Neural crest cell (in vitro differentiated cells): Measurements from ENCODE around the gene KCNA10. TPM values are rescaled to one million over a fixed set of nuclear protein-coding genes. Genes with fewer than 3 reads are reported as not detected.

ENCODE experiments used
- DNase-seq: peaks from one replicate; pipeline ENCODE4 v3.0.0; 2021; ENCODE audit warnings: low read depth, mixed read lengths, low spot score
- H3K27ac Mint-ChIP-seq: one replicate; pipeline ENCODE4 v1.8.0; 2021; ENCODE audit warnings: mild to moderate bottlenecking, mixed read lengths; ENCODE audit not compliant: unreplicated experiment
- H3K27me3 Mint-ChIP-seq: 2 replicates; pipeline ENCODE4 v1.8.0; 2021; ENCODE audit warnings: low read depth, mild to moderate bottlenecking, mixed read lengths
- H3K36me3 Mint-ChIP-seq: 2 replicates; pipeline ENCODE4 v1.8.0; 2021; ENCODE audit warnings: low read depth, mild to moderate bottlenecking, mixed read lengths
- H3K4me1 Mint-ChIP-seq: 2 replicates; pipeline ENCODE4 v1.8.0; 2021; ENCODE audit warnings: mixed read lengths
- H3K4me3 Mint-ChIP-seq: one replicate; pipeline ENCODE4 v1.8.0; 2021; ENCODE audit warnings: mild to moderate bottlenecking, mixed read lengths
- H3K9me3 Mint-ChIP-seq: 2 replicates; pipeline ENCODE4 v1.8.0; 2021; ENCODE audit warnings: mixed read lengths
- total RNA-seq: library from RNA; stranded (reverse); gene quantifications from 2 replicates; pipeline ENCODE4 v1.2.1, GENCODE V29; 2021
- TF ChIP-seq, protein P1 (sequence below): fragments of 200-600 bp; sonication (generic); conservative IDR thresholded peaks from 2 replicates; pipeline ENCODE4 v1.5.0; 2021; ENCODE audit warnings: antibody characterized with exemption, mild to moderate bottlenecking

Gene KCNA10
- total RNA-seq, 1 donor from 2014 or later: not detected

DNA sequence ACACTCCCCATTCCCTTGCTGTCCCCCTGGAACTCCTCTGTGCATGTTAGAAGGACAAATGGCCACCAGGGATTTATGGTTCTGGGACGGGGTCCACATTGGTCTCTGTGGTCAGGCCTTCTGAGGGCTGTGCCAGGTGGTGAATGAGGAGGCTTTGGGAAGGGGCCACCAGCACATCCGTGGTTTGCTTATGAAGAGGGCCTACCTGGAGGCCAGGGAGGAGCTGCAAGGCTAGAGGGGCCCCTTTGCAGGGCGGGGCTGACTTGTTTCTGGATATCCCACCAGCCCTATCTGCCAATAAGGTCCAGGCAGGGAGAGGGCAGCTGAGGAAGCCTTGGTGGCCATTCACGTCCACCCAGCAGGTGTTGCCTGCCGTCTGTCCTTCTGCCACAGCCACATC is 24.9 kb downstream of the KCNA10 start:
- no peak for DNase-seq
- Mint-ChIP-seq H3K9me3 (no peaks in the 10 kb centered on the region), H3K4me3 (no peak overlapping the region), H3K27ac (no peak overlapping the region), H3K4me1 (peaks cover 21% of the 10 kb centered on the region), H3K36me3 (no peaks in the 10 kb centered on the region), H3K27me3 (no peaks in the 10 kb centered on the region)
- TF ChIP-seq, protein P1, sequence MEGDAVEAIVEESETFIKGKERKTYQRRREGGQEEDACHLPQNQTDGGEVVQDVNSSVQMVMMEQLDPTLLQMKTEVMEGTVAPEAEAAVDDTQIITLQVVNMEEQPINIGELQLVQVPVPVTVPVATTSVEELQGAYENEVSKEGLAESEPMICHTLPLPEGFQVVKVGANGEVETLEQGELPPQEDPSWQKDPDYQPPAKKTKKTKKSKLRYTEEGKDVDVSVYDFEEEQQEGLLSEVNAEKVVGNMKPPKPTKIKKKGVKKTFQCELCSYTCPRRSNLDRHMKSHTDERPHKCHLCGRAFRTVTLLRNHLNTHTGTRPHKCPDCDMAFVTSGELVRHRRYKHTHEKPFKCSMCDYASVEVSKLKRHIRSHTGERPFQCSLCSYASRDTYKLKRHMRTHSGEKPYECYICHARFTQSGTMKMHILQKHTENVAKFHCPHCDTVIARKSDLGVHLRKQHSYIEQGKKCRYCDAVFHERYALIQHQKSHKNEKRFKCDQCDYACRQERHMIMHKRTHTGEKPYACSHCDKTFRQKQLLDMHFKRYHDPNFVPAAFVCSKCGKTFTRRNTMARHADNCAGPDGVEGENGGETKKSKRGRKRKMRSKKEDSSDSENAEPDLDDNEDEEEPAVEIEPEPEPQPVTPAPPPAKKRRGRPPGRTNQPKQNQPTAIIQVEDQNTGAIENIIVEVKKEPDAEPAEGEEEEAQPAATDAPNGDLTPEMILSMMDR: no peak

DNA sequence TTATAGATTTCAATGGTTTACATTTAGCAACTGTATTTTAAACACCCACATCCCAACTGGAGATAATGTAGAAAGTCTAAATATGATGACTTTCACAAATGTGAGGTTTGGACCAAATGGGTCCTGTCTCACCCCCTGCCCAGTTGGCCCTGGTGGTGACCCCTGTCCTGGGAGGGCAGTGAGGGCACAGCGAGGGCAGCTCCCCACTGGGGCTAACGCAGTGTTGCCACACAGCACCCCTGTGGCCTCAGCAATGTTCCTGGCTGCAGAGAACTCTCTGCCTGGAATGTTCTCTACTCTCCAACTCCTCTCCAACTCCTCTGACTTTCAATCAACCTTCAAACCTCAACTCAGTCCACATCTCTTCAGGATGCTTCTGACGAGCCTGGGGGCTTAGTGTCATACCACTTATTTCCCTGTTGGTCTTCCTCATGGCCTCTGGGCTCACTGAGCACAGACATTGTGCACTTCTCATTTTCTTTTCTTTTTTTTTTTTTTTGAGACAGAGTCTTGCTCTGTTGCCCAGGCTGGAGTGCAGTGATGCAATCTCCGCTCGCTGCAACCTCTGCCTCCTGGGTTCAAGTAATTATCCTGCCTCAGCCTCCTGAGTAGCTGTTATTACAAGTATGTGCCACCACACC is 25.8 kb downstream of the KCNA10 start:
- H3K4me1 Mint-ChIP-seq: peaks cover 21% of the 10 kb centered on the region
- DNase-seq: no peak
- H3K36me3 Mint-ChIP-seq: no peaks in the 10 kb centered on the region
- H3K4me3 Mint-ChIP-seq: no peak overlapping the region
- no peaks in the 10 kb centered on the region for H3K9me3 Mint-ChIP-seq
- no peaks in the 10 kb centered on the region for H3K27me3 Mint-ChIP-seq
- TF ChIP-seq, protein P1: no peak
- peak overlapping the region; percentile 94 for H3K27ac Mint-ChIP-seq

DNA sequence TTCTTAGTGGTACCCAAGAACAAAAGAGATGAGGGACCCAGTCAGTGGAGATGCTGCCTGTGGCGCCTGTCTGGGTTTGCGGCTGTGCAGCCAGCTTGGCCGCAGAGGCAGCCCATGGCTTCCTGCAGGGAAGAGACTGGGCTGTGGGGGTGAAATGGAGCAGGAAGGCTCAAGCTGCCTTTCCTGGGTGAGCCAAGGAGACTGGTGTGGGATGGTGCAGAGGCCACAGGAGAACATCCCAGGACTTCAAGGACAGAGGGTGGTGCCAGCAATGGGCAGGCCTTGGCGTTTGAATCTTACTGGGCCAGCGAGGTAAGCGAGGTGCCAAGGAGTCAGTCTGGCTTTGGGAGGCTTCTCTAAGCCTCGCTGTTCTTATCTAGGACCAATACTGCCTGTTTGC is 26.4 kb downstream of the KCNA10 start:
- H3K9me3 Mint-ChIP-seq: no peaks in the 10 kb centered on the region
- no peaks in the 10 kb centered on the region for H3K36me3 Mint-ChIP-seq
- no peak overlapping the region for H3K4me3 Mint-ChIP-seq
- H3K4me1 Mint-ChIP-seq: peaks cover 21% of the 10 kb centered on the region
- DNase-seq: no peak
- H3K27me3 Mint-ChIP-seq: no peaks in the 10 kb centered on the region
- peak overlapping the region; percentile 62 for H3K27ac Mint-ChIP-seq
- TF ChIP-seq, protein P1: no peak

DNA sequence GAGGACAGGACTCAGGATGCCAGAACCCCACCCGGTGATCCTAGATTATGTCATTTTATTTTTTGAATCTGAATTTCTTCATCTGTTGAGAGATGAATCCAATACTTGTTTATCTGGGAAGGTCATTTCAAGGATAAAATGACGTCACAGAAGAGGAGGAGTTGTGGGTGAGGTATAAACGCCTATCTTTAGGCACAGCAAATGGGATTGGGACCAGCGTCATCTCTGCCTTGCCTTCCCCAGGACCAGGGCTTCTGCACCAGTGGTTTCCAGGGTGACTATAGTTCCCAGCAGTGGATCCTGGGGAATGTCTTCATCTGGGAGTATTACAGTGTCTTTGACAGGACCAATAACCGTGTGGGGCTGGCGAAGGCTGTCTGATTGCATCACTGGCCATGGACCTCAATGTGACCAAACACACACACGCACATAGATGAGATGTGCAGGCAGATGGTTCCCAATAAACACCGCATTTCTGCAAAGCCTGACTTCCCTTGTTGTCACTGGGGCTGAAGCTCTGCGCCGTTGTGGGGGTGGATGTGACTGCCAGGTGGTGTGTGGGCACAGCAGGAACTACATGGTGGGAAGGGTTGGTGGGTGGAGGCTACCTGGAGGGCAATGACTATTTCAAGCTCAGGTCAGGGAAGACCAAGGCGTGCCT is 28.1 kb downstream of the KCNA10 start:
- peaks cover 18% of the 10 kb centered on the region for H3K4me1 Mint-ChIP-seq
- no peak for DNase-seq
- H3K4me3 Mint-ChIP-seq: no peak overlapping the region
- TF ChIP-seq, protein P1: no peak
- H3K36me3 Mint-ChIP-seq: no peaks in the 10 kb centered on the region
- no peaks in the 10 kb centered on the region for H3K27me3 Mint-ChIP-seq
- H3K9me3 Mint-ChIP-seq: no peaks in the 10 kb centered on the region
- H3K27ac Mint-ChIP-seq: peak overlapping the region; percentile 32

DNA sequence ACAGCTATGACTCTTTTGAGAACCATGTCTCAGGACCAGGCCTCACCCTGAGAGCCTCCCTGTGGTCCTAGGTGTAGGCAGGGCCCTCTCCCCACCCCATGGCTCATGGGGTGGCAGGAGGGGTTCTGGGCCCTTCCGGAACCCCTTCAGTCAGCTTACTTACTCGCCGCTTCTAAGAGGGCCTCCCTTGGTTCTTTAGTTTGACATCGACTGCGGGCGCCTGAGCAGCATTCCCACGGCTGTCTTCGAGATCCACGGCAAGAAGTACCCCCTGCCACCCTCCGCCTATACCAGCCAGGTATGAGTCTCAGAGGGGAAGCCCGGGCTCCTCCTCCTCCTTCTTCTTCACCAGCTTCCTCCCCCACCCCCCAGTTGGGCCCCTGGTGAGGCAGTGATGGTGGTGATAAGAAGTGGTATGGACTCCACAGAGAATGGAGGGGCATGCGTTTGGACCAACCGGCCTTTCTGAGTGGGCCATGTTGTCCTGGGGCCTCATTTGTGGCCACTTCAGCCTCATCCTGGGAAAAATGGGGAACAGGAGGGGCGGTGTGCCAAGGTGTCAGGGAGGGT is 28.9 kb downstream of the KCNA10 start:
- H3K36me3 Mint-ChIP-seq: no peaks in the 10 kb centered on the region
- no peak overlapping the region for H3K27ac Mint-ChIP-seq
- peaks cover 9% of the 10 kb centered on the region for H3K4me1 Mint-ChIP-seq
- no peaks in the 10 kb centered on the region for H3K9me3 Mint-ChIP-seq
- no peaks in the 10 kb centered on the region for H3K27me3 Mint-ChIP-seq
- H3K4me3 Mint-ChIP-seq: no peak overlapping the region
- TF ChIP-seq, protein P1: no peak
- no peak for DNase-seq
